HEK293 (cell line): Measurements from ENCODE around the gene ATG10.

Source experiments
- CTCF ChIA-PET: fragments of 350-600 bp; formaldehyde crosslinking; extraction: SDS; loops from one replicate; lab custom pipeline; 2021; ENCODE audit warnings: antibody characterized with exemption; lab: Yijun Ruan, JAX
- POLR2A ChIA-PET: fragments of 300-600 bp; formaldehyde crosslinking; extraction: SDS; loops from one replicate; lab custom pipeline; 2020; ENCODE audit warnings: antibody characterized with exemption, inconsistent platforms; lab: Yijun Ruan, JAX
- H3K27ac ChIP-seq: fragments of 200-500 bp; sonication (Bioruptor generic); 2 replicates; pipeline ENCODE4 v1.5.1; 2014; ENCODE audit warnings: low read depth, low read length, control low read depth, inconsistent platforms; ENCODE audit errors: extremely low read depth
- H3K36me3 ChIP-seq, 2 experiments: fragments of 200-500 bp in 1 of 2; sonication (Bioruptor generic) in 1 of 2; 1 replicate in 1 of 2; 2 replicates in 1 of 2; pipeline ENCODE4 v1.5.1; 2014 to 2017; ENCODE audit warnings: inconsistent platforms in 2 of 2, low read length in 2 of 2; ENCODE audit not compliant: control insufficient read depth in 2 of 2, insufficient read depth in 1 of 2
- H3K4me1 ChIP-seq: fragments of 200-500 bp; sonication (Bioruptor generic); 2 replicates; pipeline ENCODE4 v1.5.1; 2014; ENCODE audit warnings: mild to moderate bottlenecking, low read length, inconsistent platforms; ENCODE audit not compliant: control insufficient read depth, insufficient read depth
- H3K4me3 ChIP-seq: 2 replicates; pipeline ENCODE4 v1.5.1; 2011; ENCODE audit warnings: low read depth, mild to moderate bottlenecking, control low read depth, low read length, moderate library complexity
- H3K9me3 ChIP-seq: fragments of 200-500 bp; sonication (Bioruptor generic); 2 replicates; pipeline ENCODE4 v1.5.1; 2014; ENCODE audit warnings: low read depth, low read length, inconsistent platforms; ENCODE audit not compliant: control insufficient read depth, insufficient read depth
- BCL11A ChIP-seq: fragments of 450-650 bp; formaldehyde crosslinking; IDR thresholded peaks from 2 replicates; pipeline ENCODE4 v1.5.1; 2016; ENCODE audit warnings: low read depth, missing biosample characterization, missing genetic modification characterization
- GFI1B ChIP-seq: fragments of 450-650 bp; formaldehyde crosslinking; IDR thresholded peaks from 2 replicates; pipeline ENCODE4 v1.5.1; 2016; ENCODE audit warnings: missing biosample characterization, missing genetic modification characterization
- GLI4 ChIP-seq: fragments of 450-650 bp; formaldehyde crosslinking; IDR thresholded peaks from 2 replicates; pipeline ENCODE4 v1.5.1; 2016; ENCODE audit warnings: missing biosample characterization, missing genetic modification characterization
- HIC1 ChIP-seq: fragments of 450-650 bp; formaldehyde crosslinking; IDR thresholded peaks from 2 replicates; pipeline ENCODE4 v1.5.1; 2016; ENCODE audit warnings: missing biosample characterization, missing genetic modification characterization
- HOXA7 ChIP-seq: sonication (generic); formaldehyde crosslinking; IDR thresholded peaks from 2 replicates; pipeline ENCODE4 v1.8.1; 2022; ENCODE audit warnings: missing genetic modification reagents, borderline replicate concordance
- MEIS1 ChIP-seq: sonication (generic); formaldehyde crosslinking; IDR thresholded peaks from 2 replicates; pipeline ENCODE4 v1.8.1; 2022; ENCODE audit warnings: missing genetic modification reagents, mild to moderate bottlenecking, borderline replicate concordance
- REST ChIP-seq: fragments of 450-650 bp; formaldehyde crosslinking; IDR thresholded peaks from 2 replicates; pipeline ENCODE4 v1.5.1; 2016; ENCODE audit warnings: missing biosample characterization, missing genetic modification characterization
- ZNF112 ChIP-seq: fragments of 450-650 bp; formaldehyde crosslinking; IDR thresholded peaks from 2 replicates; pipeline ENCODE4 v1.5.0; 2017; ENCODE audit warnings: missing biosample characterization, missing genetic modification characterization
- ZNF133 ChIP-seq: fragments of 450-650 bp; formaldehyde crosslinking; IDR thresholded peaks from 2 replicates; pipeline ENCODE4 v1.5.1; 2016; ENCODE audit warnings: missing biosample characterization, missing genetic modification characterization
- ZNF138 ChIP-seq: fragments of 450-650 bp; formaldehyde crosslinking; IDR thresholded peaks from 2 replicates; pipeline ENCODE4 v1.5.1; 2016; ENCODE audit warnings: missing biosample characterization, missing genetic modification characterization, borderline replicate concordance
- ZNF2 ChIP-seq: fragments of 450-650 bp; formaldehyde crosslinking; IDR thresholded peaks from 2 replicates; pipeline ENCODE4 v1.5.1; 2016; ENCODE audit warnings: missing biosample characterization, missing genetic modification characterization
- ZNF335 ChIP-seq: fragments of 450-650 bp; formaldehyde crosslinking; conservative IDR thresholded peaks from 2 replicates; pipeline ENCODE4 v1.5.1; 2016; ENCODE audit warnings: missing biosample characterization, missing genetic modification characterization
- ZNF391 ChIP-seq: fragments of 450-650 bp; formaldehyde crosslinking; IDR thresholded peaks from 2 replicates; pipeline ENCODE4 v1.5.1; 2016; ENCODE audit warnings: low read depth, missing biosample characterization, missing genetic modification characterization, borderline replicate concordance
- ZNF692 ChIP-seq: fragments of 450-650 bp; formaldehyde crosslinking; IDR thresholded peaks from 2 replicates; pipeline ENCODE4 v1.5.1; 2016; ENCODE audit warnings: missing biosample characterization, missing genetic modification characterization
- ZNF76 ChIP-seq: fragments of 450-650 bp; formaldehyde crosslinking; IDR thresholded peaks from 2 replicates; pipeline ENCODE4; 2016; ENCODE audit warnings: low read depth, missing biosample characterization, missing genetic modification characterization, borderline replicate concordance
- ZNF792 ChIP-seq: fragments of 450-650 bp; formaldehyde crosslinking; IDR thresholded peaks from 2 replicates; pipeline ENCODE4 v1.5.1; 2016; ENCODE audit warnings: missing biosample characterization, missing genetic modification characterization
- ZNF830 ChIP-seq: fragments of 450-650 bp; IDR thresholded peaks from 2 replicates; pipeline ENCODE4 v1.5.0; 2018; ENCODE audit warnings: missing biosample characterization, missing genetic modification characterization, low read depth, mild to moderate bottlenecking, moderate library complexity
- ZNF843 ChIP-seq: fragments of 450-650 bp; formaldehyde crosslinking; IDR thresholded peaks from 2 replicates; pipeline ENCODE4 v1.5.1; 2016; ENCODE audit warnings: missing biosample characterization, missing genetic modification characterization
- ZSCAN30 ChIP-seq: fragments of 450-650 bp; IDR thresholded peaks from 2 replicates; pipeline ENCODE4 v1.5.1; 2018; ENCODE audit warnings: missing biosample characterization, mild to moderate bottlenecking, missing genetic modification characterization, moderate library complexity
- ZXDB ChIP-seq: fragments of 450-650 bp; formaldehyde crosslinking; IDR thresholded peaks from 2 replicates; pipeline ENCODE4 v1.5.1; 2016; ENCODE audit warnings: missing biosample characterization, missing genetic modification characterization
- TF ChIP-seq, protein P1 (sequence below): fragments of 450-650 bp; formaldehyde crosslinking; IDR thresholded peaks from 2 replicates; pipeline ENCODE4 v1.5.1; 2017; ENCODE audit warnings: missing biosample characterization, missing genetic modification characterization
- TF ChIP-seq, protein P2 (sequence below): fragments of 450-650 bp; formaldehyde crosslinking; IDR thresholded peaks from 2 replicates; pipeline ENCODE4 v1.5.1; 2016; ENCODE audit warnings: missing biosample characterization, missing genetic modification characterization
- TF ChIP-seq, protein P3 (sequence below): fragments of 450-650 bp; formaldehyde crosslinking; IDR thresholded peaks from 2 replicates; pipeline ENCODE4 v1.5.1; 2016; ENCODE audit warnings: missing biosample characterization, missing genetic modification characterization

ATG10 gene

GRCh38 chr5:82147860-82148573 is 176.2 kb downstream of the ATG10 start (continued):
- TF ChIP-seq ZNF843 (tag by site-specific recombination): peak; percentile 46
- TF ChIP-seq, protein P1, sequence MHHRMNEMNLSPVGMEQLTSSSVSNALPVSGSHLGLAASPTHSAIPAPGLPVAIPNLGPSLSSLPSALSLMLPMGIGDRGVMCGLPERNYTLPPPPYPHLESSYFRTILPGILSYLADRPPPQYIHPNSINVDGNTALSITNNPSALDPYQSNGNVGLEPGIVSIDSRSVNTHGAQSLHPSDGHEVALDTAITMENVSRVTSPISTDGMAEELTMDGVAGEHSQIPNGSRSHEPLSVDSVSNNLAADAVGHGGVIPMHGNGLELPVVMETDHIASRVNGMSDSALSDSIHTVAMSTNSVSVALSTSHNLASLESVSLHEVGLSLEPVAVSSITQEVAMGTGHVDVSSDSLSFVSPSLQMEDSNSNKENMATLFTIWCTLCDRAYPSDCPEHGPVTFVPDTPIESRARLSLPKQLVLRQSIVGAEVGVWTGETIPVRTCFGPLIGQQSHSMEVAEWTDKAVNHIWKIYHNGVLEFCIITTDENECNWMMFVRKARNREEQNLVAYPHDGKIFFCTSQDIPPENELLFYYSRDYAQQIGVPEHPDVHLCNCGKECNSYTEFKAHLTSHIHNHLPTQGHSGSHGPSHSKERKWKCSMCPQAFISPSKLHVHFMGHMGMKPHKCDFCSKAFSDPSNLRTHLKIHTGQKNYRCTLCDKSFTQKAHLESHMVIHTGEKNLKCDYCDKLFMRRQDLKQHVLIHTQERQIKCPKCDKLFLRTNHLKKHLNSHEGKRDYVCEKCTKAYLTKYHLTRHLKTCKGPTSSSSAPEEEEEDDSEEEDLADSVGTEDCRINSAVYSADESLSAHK (tag by site-specific recombination): no peak
- TF ChIP-seq ZNF133 (tag by site-specific recombination): no peak
- TF ChIP-seq ZNF76: no peak
- TF ChIP-seq, protein P2, sequence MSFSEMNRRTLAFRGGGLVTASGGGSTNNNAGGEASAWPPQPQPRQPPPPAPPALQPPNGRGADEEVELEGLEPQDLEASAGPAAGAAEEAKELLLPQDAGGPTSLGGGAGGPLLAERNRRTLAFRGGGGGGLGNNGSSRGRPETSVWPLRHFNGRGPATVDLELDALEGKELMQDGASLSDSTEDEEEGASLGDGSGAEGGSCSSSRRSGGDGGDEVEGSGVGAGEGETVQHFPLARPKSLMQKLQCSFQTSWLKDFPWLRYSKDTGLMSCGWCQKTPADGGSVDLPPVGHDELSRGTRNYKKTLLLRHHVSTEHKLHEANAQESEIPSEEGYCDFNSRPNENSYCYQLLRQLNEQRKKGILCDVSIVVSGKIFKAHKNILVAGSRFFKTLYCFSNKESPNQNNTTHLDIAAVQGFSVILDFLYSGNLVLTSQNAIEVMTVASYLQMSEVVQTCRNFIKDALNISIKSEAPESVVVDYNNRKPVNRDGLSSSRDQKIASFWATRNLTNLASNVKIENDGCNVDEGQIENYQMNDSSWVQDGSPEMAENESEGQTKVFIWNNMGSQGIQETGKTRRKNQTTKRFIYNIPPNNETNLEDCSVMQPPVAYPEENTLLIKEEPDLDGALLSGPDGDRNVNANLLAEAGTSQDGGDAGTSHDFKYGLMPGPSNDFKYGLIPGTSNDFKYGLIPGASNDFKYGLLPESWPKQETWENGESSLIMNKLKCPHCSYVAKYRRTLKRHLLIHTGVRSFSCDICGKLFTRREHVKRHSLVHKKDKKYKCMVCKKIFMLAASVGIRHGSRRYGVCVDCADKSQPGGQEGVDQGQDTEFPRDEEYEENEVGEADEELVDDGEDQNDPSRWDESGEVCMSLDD (tag by site-specific recombination): no peak
- no peak for TF ChIP-seq ZNF112 (tag by site-specific recombination)
- TF ChIP-seq, protein P3, sequence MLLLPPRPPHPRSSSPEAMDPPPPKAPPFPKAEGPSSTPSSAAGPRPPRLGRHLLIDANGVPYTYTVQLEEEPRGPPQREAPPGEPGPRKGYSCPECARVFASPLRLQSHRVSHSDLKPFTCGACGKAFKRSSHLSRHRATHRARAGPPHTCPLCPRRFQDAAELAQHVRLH (tag by site-specific recombination): no peak
- TF ChIP-seq ZNF335 (tag by site-specific recombination): no peak
- no peak for TF ChIP-seq ZNF792 (tag by site-specific recombination)
- no peak for TF ChIP-seq BCL11A (tag by site-specific recombination)
- TF ChIP-seq HIC1 (tag by site-specific recombination): no peak
- no peak for TF ChIP-seq ZNF830 (tag by site-specific recombination)
- TF ChIP-seq ZXDB (tag by site-specific recombination): peak; percentile 39; the same call in 1 of the 2 replicates

GRCh38 chr5:82149434-82149833 is 177.6 kb downstream of the ATG10 start:
- CTCF ChIA-PET: interaction anchor here (0.7 to 1.1 kb wide), 3 partner anchors 8 to 77 kb away, joined by 3 to 7 read pairs (median 4); no protein-coding TSS in a partner anchor
- POLR2A ChIA-PET: no interaction called here
- H3K4me1 ChIP-seq: peaks cover 2% of the 10 kb centered on the region; the same call in 1 of the 2 replicates
- no peaks in the 10 kb centered on the region for H3K36me3 ChIP-seq
- no peak overlapping the region for H3K27ac ChIP-seq
- H3K9me3 ChIP-seq: no peaks in the 10 kb centered on the region
- H3K4me3 ChIP-seq: no peak overlapping the region
- no peak for TF ChIP-seq ZNF692 (tag by site-specific recombination)
- no peak for TF ChIP-seq ZNF2
- TF ChIP-seq GLI4 (tag by site-specific recombination): no peak
- no peak for TF ChIP-seq ZXDB (tag by site-specific recombination)
- no peak for TF ChIP-seq GFI1B (tag by site-specific recombination)
- no peak for TF ChIP-seq HOXA7
- TF ChIP-seq MEIS1 (CRISPR knock-in tag): no peak
- no peak for TF ChIP-seq ZNF391 (tag by site-specific recombination)
- no peak for TF ChIP-seq REST
- TF ChIP-seq ZSCAN30 (tag by site-specific recombination): no peak
- TF ChIP-seq ZNF138 (tag by site-specific recombination): no peak
